Glutamatergic neuron (in vitro differentiated cells): ENCODE measurements around the gene MFAP5. TPM values are rescaled to one million over a fixed set of nuclear protein-coding genes. Genes with fewer than 3 reads are reported as not detected.
"Not testable (repeated sequence)": the region's sequence is repeated elsewhere in the genome, so short reads cannot be mapped to it uniquely, and the experiment has no call there.

Experiments
- DNase-seq: peaks from one replicate; pipeline ENCODE4 v3.0.0; 2022
- H3K27ac Mint-ChIP-seq: one replicate; pipeline ENCODE4 v1.8.0; 2020; ENCODE audit warnings: mild to moderate bottlenecking, mixed read lengths, inconsistent platforms; ENCODE audit not compliant: unreplicated experiment
- H3K27me3 Mint-ChIP-seq: one replicate; pipeline ENCODE4 v1.8.0; 2020; ENCODE audit warnings: mild to moderate bottlenecking, moderate library complexity, mixed read lengths, inconsistent platforms; ENCODE audit not compliant: unreplicated experiment
- H3K36me3 Mint-ChIP-seq: one replicate; pipeline ENCODE4 v1.8.0; 2020; ENCODE audit warnings: mild to moderate bottlenecking, mixed read lengths, inconsistent platforms; ENCODE audit not compliant: unreplicated experiment
- H3K4me1 Mint-ChIP-seq: one replicate; pipeline ENCODE4 v1.8.0; 2020; ENCODE audit warnings: mild to moderate bottlenecking, low read depth, mixed read lengths, inconsistent platforms; ENCODE audit not compliant: unreplicated experiment
- H3K4me3 Mint-ChIP-seq: one replicate; pipeline ENCODE4 v1.8.0; 2020; ENCODE audit warnings: mild to moderate bottlenecking, mixed read lengths, inconsistent platforms; ENCODE audit not compliant: unreplicated experiment
- H3K9me3 Mint-ChIP-seq: one replicate; pipeline ENCODE4 v1.8.0; 2020; ENCODE audit warnings: mild to moderate bottlenecking, moderate library complexity, mixed read lengths, inconsistent platforms; ENCODE audit not compliant: unreplicated experiment
- total RNA-seq: library from RNA; stranded (reverse); fragmentation: NEBNext Ultra II Directional; extraction: Animal tissue kit (Norgen Biotek cat#: 25700); gene quantifications from one replicate; pipeline ENCODE4 v1.2.1, GENCODE V29; 2021; ENCODE audit not compliant: unreplicated experiment
- TF ChIP-seq, protein P1 (sequence below): fragments of 200-600 bp; sonication (generic); IDR thresholded peaks from one replicate; pipeline ENCODE4 v1.5.0; 2021; ENCODE audit not compliant: partially characterized antibody, unreplicated experiment

The MFAP5 gene
- total RNA-seq, 1 donor from 2014 or later: not detected

DNA sequence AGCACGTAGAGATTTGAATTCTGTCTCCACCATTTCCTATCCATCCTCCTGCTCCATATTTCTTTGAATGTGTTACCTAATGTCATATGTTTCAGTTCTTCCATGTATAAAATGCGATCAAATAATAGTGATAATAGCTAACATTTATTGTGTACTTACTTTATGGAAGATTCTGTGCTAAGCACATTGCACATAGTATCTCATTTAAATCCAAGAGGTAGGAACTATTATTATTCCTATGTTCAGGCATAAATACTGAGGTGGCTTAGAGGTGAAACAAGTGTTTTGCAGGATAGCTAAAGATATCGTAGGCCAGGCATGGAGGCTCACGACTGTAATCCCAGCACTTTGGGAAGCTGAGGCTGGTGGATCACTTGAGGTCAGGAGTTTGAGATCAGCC, 32.5 kb downstream of the MFAP5 start:
- peaks cover 5% of the 10 kb centered on the region for H3K9me3 Mint-ChIP-seq
- TF ChIP-seq, protein P1, sequence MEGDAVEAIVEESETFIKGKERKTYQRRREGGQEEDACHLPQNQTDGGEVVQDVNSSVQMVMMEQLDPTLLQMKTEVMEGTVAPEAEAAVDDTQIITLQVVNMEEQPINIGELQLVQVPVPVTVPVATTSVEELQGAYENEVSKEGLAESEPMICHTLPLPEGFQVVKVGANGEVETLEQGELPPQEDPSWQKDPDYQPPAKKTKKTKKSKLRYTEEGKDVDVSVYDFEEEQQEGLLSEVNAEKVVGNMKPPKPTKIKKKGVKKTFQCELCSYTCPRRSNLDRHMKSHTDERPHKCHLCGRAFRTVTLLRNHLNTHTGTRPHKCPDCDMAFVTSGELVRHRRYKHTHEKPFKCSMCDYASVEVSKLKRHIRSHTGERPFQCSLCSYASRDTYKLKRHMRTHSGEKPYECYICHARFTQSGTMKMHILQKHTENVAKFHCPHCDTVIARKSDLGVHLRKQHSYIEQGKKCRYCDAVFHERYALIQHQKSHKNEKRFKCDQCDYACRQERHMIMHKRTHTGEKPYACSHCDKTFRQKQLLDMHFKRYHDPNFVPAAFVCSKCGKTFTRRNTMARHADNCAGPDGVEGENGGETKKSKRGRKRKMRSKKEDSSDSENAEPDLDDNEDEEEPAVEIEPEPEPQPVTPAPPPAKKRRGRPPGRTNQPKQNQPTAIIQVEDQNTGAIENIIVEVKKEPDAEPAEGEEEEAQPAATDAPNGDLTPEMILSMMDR: no peak
- H3K27ac Mint-ChIP-seq: no peak overlapping the region
- H3K4me3 Mint-ChIP-seq: no peak overlapping the region
- no peak for DNase-seq
- H3K27me3 Mint-ChIP-seq: no peaks in the 10 kb centered on the region
- H3K4me1 Mint-ChIP-seq: peaks cover 2% of the 10 kb centered on the region
- H3K36me3 Mint-ChIP-seq: no peaks in the 10 kb centered on the region

DNA sequence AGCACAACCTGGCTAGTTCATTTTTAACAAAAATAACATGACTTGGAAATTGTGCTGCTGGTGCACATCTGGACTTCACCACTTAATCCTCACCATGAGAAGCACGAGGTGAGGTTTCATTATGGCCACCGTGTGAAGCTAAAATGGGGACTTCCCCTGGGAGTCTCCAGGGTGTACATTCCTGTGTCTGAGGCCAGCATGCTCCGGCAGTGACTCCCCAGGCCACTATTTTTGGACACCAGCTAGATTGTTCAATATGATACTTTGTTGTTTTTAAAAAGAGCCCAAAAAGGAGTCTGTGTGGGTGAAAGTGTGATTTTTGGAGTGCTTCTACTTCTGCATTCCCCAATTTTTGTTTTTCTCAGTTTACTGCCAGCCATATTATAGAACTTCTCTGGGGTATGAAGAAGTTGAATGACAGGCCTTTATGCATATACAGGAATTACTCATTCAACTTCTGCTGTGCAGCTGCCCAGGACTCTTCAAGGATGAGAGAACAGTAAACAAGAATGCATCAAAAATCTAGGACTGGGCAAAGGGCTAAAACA, 33.1 kb downstream of the MFAP5 start:
- DNase-seq: no peak
- Mint-ChIP-seq H3K36me3 (no peaks in the 10 kb centered on the region), H3K9me3 (peaks cover 1% of the 10 kb centered on the region), H3K27me3 (no peaks in the 10 kb centered on the region), H3K4me3 (no peak overlapping the region), H3K27ac (no peak overlapping the region), H3K4me1 (peaks cover 2% of the 10 kb centered on the region)
- TF ChIP-seq, protein P1: no peak

DNA sequence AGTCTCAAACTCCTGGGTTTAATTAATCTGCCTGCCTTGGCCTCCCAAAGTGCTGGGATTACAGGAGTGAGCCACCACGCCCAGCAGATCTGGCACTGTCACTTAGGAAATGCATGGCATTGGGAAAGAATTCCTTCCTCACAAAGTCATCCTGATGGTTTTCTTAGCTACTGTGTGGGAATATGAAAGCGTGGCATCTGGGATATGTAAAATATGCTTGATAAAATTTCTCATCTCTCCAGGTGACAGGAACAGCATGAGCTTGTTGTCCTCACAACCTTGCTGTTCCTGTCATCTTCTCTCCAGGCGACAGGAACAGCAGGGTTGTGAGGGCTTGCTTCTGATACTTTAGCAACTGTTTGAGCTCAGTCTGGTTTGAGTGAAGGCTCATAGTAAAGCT, 33.9 kb downstream of the MFAP5 start:
- Mint-ChIP-seq H3K27me3 (no peaks in the 10 kb centered on the region), H3K36me3 (no peaks in the 10 kb centered on the region), H3K27ac (no peak overlapping the region), H3K4me3 (no peak overlapping the region), H3K9me3 (peaks cover 3% of the 10 kb centered on the region), H3K4me1 (peaks cover 2% of the 10 kb centered on the region)
- TF ChIP-seq, protein P1: no peak
- DNase-seq: no peak

DNA sequence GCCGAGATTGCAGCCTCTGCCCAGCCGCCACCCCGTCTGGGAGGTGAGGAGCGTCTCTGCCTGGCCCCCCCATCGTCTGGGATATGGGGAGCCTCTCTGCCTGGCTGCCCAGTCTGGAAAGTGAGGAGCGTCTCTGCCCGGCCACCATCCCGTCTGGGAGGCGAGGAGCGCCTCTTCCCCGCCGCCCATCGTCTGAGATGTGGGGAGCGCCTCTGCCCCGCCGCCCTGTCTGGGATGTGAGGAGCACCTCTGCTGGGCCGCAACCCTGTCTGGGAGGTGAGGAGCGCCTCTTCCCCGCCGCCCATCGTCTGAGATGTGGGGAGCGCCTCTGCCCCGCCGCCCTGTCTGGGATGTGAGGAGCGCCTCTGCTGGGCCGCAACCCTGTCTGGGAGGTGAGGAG, 37.9 kb downstream of the MFAP5 start:
- not testable (repeated sequence) for H3K9me3 Mint-ChIP-seq, H3K27ac Mint-ChIP-seq, H3K27me3 Mint-ChIP-seq, DNase-seq, H3K4me1 Mint-ChIP-seq, H3K4me3 Mint-ChIP-seq, H3K36me3 Mint-ChIP-seq

DNA sequence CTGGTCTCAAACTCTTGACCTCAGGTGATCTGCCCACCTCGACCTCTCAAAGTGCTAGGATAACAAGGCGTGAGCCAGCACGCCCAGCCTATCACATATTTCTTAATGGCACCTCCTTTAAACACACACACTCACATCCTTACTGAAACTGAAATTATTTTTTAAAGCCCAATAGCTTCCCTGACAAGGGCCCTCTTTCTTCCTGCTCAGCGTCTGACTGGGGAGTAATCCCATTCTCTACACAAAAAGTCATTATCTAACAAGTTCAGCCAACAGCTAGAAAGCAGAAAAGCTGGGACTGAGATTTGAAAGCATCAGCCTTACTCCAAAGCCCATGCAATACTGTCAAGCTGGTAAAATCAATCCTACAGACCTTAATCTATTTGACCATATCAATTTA, 40.0 kb downstream of the MFAP5 start:
- Mint-ChIP-seq H3K9me3 (peaks cover 2% of the 10 kb centered on the region), H3K4me1 (no peaks in the 10 kb centered on the region), H3K4me3 (no peak overlapping the region), H3K36me3 (peaks cover 5% of the 10 kb centered on the region), H3K27ac (no peak overlapping the region), H3K27me3 (no peaks in the 10 kb centered on the region)
- TF ChIP-seq, protein P1: no peak
- no peak for DNase-seq
